Daoy (cell line): ENCODE results near the gene LIN7A. TPM values are rescaled to one million over a fixed set of nuclear protein-coding genes. Genes with fewer than 3 reads are reported as not detected.
A peak's percentile ranks its signal among the peaks of the same experiment; 100 is the strongest.

Source experiments
- DNase-seq: peaks from one replicate; pipeline ENCODE4 v3.0.0-alpha.2; 2015; ENCODE audit warnings: low read depth
- total RNA-seq: library from RNA; depleted of rRNA; stranded (reverse); fragments of >200 nt; shearing (Covaris generic); gene quantifications from 2 replicates; pipeline ENCODE4 v1.2.3, GENCODE V29; 2014; rRNA removed

LIN7A gene, protein sequence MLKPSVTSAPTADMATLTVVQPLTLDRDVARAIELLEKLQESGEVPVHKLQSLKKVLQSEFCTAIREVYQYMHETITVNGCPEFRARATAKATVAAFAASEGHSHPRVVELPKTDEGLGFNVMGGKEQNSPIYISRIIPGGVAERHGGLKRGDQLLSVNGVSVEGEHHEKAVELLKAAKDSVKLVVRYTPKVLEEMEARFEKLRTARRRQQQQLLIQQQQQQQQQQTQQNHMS
- total RNA-seq = 0.12 and 1.3 TPM in 2 replicates

DNA sequence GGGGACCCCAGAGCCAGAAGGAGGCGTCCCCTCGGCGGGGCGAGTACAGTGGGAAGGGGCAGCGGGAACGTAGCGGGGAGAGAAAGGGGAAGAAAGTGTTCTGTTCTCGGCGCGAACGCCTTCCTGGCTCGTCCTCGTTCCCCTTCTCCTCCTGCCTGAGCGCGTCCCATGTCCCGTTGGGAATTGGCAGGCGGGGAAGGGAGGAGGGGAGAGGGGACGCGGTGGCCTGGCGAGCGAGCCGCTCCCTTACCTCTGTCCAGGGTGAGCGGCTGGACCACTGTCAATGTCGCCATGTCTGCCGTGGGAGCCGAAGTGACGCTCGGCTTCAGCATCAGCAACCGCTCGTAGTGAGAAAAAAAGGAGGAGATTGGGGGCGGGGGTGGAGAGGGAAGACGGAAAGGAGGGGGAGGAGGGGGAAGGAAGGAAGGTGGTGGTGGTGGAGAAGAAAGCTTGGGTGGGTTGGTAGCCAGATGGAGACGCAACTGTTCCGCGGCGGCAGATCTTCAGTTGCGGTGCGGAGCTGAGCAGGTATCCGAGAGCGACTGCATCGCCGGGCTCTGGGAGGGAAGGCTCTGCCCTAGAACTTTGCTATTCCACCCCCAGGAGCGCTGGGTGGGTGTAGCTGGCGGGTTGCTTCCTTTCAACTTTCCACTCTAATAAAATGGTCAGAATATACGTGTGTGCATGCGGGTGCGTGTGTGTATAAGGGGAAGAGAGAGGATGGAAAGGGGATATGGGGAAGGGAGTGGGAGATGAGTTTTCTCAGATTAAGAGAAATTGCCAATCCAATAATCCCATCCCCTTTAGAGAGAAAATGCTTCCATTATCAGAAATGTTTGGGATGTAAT lies at the start of gene LIN7A:
TSS of gene LIN7A (minus strand) at position 544 of the 848 bp plus-strand sequence. CDS start at position 332, 212 bp downstream.
- DNase-seq = peak; percentile 47

DNA sequence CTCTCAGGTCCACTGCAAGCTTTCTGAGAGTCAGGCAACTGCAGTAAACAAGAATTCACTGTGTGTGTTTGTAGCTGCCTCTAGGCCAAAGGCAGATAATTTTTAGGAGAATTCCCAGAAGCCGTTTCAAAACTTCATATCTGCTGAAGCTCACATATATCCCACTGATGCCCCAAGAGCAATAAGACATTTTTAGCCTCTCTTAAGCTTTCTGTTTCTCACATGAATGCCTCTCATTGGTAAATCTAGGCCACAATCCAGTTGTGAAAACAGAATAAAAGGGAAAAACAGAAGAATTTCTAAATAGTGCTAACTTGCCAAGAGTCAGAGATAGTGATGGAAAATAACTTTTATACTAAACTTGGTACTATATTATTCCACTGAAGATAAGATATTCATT lies 48.5 kb upstream of the LIN7A start:
- DNase-seq = no peak

DNA sequence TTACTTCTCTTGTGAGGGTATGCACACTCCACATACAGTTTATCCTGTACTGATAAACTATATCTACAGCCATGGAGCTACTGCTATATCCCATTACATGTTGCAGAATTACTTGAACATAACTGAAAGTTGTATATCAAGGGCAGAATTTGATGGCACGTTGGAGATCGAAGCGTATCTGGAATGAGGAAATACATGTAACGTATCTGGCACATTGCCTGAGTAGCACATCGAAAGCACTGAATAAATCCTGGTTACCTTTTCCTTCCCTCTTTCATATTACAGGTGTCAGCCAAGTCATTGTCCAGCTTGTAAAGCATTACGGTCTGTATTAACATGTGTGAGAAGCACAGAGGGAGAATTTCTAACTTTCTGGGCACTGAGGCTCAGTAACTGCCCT lies 42.1 kb upstream of the LIN7A start:
- no peak for DNase-seq

DNA sequence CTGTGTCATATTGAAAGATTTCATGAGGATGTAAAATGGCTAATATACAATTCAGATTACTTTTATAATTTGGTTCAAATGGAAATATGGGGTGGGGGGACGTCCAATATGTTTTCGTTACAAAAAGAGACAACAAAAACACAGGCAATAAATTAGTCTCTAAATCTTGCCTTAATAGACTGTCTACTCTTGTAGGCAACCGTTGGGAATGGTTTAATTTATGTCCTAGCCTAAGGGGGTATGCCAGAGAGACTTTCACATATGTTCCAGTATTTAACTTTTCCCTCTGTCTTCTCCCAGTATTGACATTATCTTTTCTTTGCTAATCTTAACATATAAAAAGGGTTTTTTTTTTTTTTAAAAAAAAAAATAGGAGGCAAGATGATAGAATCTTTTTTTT lies 41.5 kb upstream of the LIN7A start:
- no peak for DNase-seq

DNA sequence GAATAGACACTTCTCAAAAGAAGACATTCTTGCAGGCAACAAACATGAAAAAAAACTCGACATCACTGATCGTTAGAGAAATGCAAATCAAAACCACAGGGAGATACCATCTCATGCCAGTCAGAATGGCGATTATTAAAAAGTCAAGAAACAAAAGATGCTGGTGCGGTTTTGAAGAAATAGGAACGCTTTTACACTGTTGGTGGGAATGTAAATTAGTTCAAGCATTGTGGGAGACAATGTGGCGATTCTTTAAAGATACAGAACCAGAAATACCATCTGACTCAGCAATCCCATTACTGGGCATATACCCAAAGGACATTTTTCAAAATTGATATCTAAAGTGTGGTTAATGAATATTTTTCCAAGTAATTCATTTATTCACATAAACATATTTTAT lies 39.6 kb upstream of the LIN7A start:
- no peak for DNase-seq

DNA sequence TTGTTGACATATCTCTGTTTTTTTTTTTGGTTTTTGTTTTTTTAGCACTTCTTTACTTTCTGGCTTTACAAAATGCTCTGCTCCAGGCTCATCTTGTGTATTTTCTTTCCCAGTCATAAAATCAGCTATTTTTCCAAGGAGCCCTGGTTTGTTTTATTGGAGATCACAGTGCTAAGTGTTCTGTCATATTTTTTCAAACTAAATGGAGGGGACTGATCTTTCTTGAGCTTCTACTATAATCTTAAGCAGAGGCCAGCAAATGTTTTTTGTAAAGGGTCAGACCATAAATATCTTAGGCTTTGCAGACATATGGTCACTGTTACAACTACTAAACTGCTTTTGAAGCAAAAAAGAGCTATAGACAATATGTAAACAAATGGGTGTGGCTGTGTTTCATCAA lies 30.6 kb upstream of the LIN7A start:
- DNase-seq = no peak

DNA sequence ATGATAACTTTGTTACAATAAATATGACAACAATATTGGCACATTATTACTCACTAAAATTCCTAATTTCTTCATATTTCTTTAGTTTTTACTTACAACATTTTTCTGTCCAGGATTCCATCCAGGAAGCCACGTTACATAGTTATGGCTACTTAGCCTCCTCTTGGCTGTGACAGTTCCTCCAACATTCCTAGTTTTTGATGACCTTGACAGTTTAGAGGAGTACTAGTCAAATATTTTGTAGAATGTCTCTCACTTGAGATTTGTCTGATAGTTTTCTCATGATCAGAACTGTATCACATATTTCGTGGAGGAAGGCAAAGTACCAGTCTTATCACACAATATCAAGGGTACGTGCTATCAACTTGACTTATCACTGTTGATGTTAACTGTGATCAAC lies 29.8 kb upstream of the LIN7A start:
- DNase-seq = no peak

DNA sequence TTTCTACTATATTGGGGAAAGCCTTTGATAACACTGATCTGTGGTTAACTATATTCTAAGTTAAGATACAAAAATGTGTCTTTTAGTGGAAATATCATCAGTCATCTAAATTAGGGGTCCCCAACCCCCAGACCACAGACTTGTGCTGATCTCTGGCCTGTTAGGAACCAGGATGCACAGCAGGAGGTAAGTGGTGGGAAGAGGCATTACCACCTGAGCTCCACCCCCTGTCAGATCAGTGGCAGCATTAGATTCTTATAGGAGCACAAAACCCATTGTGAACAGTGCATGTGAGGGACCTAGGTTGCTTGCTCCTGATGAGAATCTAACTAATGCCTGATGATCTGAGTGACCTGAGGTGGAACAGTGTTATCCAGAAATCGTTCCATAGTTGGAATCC lies 28.3 kb upstream of the LIN7A start:
- DNase-seq = no peak

DNA sequence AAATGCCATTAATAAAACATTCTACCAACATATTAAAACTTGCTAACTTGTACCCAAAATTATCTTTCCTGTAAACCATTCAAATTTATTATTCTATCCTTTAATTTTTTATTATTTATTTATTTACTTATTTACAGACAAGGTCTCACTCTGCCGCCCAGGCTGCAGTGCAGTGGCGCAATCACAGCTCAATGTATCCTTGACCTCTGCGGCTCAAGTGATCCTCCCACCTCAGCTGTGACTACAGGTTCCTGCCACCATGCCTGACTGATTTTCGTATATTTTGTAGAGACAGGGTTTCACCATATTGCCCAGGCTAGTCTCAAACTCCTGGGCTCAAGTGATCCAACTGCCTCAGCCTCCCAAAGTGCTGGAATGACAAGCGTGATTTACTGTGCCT lies 20.4 kb upstream of the LIN7A start:
- DNase-seq = no peak

DNA sequence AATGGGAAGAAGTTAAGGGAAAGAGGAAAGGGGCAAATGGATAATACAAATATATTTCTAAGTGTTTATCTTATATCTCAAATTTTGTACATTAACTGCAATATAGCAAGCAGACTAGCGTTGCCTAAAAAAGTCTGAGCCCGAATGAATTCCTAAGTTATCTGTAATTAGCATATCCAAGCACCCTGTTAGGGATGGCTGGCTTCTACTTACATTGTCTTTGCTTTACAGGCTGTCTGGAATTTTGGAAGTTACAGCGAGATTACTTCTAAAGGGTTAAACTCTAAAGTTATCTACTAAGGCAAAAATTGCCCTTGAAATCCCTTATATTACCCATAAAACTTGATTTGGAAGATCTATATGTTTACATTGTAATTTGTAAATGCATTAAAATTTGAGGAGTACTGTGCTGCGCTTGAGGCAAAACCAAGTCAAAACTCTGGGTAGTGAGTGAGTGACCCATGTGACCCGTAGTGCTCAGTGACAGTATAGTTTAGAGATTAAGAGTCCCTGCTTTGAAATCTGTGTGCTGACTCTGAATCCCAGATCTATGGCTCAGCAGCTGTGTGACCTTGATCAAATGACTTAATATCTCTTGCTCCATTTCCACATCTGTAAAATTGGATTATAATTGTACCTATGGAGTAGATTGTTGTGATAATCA lies 17.3 kb upstream of the LIN7A start:
- DNase-seq = no peak

DNA sequence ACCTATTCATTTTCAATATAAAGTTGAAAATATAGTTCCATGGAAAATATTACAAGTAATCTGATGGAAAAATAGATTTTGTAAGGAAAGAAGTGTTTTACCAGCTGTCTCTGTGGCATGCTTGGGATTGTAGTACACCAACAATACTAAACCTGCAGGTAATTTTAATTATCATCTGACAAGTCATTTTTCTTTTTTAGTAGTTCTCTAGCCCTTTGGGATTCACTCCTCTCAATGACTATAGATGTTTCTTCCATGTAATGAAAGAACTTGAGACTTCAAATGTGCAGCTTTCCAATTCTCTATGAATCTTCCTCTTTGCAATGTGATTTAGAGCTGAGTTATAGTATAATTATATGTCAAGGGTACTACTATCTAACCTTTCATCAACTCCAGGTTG lies 14.7 kb upstream of the LIN7A start:
- no peak for DNase-seq

DNA sequence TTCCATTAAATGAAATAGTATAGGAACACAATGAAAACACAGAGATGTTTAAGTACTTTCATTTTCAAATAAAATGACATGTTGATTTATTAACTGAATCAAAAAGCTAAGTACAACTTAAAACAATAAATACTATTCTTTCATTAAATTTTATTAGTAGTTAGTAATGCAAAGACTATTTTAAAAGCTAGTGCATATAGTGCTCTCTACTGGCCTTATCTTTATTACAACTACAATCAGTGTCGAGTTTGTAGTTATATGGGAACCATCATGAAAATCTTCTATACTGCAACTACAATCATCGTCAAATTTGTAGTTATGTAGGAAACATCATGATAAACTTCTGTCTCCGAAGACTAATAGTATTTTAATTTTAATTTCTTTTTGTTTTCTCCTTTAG lies 8.9 kb upstream of the LIN7A start:
- no peak for DNase-seq

DNA sequence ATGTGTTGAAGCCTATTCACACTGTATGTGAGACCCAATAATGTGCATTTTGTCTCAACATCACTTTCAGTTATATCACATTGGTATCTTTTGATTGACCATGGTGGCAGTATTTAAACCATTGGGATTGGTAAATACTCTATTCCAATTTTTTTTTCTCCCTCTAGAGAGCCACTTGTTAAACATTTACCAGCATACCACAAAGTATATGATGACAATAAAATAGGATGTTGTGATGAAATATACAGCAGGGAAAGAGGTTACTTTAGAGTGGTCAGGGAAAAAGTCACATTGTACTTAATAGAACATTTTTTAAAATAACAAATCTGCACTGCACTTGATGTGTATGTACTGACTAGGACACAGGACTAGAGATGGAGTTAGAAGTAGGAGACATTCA lies 5.6 kb upstream of the LIN7A start:
- DNase-seq = no peak

DNA sequence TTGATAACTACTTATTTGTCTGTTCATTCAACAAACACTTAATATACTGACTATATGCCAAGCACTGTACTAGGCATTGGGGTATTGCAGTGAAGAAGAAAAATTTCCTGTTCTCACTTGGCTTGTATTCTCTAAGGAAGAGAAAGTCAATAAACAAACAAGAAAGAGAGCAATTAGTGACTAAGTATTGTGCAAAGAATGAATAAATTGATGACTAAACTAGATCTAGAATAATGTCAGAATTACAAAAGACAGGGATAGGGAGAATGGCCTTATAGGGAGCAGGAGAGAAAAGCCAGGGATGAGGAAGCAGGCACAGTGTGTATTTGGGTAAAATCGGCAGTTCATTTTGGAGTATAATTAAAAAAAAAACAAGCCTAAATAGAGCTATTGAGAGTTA lies 4.2 kb upstream of the LIN7A start:
- DNase-seq = no peak

DNA sequence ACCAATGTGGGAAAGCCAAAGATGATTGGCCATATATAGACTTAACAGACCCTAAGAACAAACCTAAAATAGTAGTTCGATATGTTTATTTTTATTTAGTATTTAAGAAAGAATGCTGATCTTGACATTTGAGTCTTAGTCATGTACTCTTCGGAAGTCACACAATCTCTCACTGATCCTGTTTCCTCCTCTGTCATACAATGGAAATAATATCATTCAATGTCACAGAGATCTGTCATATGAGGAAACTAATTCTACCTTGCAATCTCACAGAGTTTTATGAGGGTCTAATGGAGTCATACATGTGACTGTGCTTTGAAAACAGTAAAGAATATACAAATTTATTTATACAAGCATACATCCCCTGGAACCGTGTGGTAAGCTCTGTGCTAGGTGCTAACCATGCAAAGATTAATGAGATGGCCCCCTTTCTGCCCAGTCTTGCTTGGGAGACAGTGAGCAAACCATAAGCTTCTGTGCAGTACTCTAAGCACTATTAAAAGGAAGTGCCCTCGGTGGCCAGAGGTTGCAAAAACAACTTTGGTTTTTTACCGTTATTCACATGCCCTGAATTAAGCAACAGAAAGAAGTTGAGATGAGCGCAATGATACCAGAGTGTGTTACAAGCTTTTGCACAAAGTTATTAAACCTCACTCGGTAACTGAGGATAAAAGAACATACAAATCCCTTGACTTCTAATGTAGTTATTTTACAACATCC lies 1.7 kb upstream of the LIN7A start:
- DNase-seq = no peak

DNA sequence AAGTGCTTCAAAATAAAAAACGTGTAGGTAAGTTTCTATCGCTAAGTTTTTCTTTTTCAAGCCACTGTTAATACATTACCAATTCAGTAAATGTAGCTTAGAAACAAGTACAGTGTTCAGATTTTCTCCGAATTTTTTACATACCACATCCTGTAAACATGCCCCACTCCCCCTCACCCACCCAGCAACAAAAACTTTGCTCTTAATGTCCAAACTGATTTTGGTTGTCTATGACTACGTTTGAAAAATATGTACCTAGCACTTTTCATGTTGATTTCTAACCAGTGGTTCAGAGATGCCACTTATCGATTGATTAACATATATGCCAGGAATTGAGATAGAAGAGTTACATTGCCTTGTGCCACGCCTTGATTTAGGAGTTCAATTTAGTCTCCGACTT lies 663 bp upstream of the LIN7A start:
- DNase-seq = no peak

DNA sequence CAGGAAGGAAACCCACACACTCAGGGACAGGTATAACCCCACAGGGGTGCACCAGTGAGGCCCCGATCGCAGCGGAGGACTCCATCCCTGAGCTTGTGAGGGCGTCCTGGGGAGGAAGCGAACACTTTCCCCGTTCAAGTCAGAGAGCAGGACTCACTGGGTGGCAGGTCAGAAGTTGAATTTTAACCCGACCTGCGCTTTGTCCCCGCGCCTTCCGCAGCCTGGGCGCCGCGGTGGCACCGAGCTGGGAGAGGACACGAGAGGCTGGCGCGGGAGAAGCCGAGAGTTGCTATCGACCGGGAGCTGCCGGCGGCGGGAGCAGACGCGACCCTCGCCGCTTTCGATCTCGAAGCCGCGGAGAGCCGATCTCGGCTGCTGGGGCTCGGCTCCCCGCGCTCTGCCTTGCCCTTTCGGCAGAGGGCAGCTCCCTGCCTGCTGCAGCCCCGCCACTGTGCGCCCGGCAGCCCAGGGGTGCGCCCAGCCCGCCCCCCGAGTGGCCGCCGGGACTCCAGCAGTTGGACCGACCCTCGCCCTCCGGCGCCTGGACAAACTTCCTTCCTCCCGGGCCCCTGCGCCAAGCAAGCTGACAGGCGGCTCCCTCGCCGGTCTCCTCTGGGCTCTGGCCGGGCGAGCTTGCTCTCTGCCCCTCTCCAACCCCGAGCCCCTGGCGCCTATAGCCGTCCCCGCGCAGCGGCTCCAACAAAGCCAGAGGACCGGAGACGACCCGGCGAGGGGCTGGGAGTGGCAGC lies 918 bp downstream of the LIN7A start:
- DNase-seq = peak; percentile 55

DNA sequence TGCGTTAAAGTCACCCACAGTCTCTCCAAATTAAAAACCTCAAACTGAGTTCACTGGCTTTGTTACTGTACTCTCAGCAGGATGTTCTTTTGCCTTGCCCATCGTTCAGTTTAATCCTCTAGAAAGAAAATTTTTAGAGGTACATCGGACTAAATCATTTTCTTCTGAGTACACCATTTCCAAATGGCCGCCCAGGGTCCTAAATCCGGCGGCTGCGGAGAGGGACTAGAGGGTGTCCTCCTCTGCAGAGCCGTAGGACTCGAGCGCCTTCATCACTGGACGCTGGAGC lies 1.4 kb downstream of the LIN7A start:
- no peak for DNase-seq

DNA sequence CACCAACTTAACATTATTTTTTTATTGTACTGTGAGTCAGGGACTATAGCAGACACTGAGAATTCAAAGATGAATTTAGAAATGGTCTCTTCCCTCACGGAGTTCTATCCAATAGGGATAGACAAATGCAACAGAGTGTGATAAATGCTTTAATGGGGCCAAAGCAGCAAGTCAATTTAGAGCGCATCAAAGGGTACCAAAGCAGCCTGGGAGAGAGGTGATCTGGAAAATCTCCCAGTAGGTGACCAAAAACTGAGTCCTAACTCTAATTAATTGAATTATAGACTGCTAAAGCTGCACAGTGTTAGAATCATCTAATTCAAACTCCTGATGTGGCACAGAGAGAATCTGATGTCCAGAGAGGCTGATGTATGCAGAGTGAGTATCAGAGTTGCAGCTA lies 2.6 kb downstream of the LIN7A start:
- no peak for DNase-seq

DNA sequence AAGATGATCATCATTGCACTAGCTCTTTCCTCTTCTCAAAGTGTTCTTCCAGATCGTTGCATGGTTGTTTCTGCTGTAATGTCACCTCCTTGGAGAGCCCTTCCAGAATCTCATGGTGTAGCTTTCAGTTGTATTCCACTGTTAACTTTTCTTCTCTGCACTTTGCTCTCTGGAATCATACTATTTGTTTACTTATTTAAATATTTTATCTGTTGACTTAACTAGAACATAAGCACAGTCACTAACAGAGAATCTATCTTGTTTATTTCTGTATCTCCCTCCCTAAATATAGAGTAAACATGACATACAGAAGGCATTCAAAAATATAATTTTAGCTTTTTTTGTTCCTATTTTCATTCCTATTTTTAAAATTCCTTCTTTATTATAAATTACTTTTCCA lies 11.8 kb downstream of the LIN7A start:
- no peak for DNase-seq

DNA sequence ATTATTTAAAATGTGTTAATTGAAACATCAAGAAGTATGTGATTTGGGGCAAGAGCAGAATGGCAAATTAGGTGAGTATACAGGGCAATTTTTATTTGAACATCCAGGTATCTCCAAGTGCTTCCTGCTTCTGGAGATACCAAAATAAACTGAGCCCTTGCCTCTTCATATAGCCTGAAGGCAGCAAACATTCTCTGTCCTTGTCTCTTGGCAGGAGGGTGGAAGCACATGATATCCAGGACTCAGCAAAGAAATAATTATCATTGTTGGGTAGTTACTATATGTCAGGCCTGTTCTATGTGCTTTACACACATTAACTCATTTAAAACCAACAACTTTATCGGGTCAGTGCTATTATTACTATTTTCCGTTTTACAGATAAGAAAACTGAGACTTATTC lies 12.5 kb downstream of the LIN7A start:
- no peak for DNase-seq

DNA sequence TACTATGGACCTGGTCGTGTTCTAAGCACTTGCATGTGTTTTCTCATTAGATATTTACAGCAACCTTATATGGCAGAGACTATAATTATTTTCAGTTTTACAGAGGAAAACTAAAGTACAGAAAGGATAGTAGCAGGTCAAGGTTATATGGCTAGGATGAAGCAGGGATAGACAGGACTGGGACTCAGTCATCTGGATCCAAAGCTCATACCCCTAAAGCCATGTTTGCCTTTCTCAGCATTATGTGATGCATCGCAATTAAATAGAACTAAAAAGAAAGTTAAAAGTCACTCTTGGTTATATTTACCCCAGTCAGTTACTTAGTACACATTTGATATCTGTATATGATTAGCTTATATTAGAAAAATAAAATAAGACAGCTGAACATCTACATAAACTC lies 13.3 kb downstream of the LIN7A start:
- no peak for DNase-seq
